Measurements from ENCODE around the gene PPM1H.

Gene PPM1H, protein sequence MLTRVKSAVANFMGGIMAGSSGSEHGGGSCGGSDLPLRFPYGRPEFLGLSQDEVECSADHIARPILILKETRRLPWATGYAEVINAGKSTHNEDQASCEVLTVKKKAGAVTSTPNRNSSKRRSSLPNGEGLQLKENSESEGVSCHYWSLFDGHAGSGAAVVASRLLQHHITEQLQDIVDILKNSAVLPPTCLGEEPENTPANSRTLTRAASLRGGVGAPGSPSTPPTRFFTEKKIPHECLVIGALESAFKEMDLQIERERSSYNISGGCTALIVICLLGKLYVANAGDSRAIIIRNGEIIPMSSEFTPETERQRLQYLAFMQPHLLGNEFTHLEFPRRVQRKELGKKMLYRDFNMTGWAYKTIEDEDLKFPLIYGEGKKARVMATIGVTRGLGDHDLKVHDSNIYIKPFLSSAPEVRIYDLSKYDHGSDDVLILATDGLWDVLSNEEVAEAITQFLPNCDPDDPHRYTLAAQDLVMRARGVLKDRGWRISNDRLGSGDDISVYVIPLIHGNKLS

DNA sequence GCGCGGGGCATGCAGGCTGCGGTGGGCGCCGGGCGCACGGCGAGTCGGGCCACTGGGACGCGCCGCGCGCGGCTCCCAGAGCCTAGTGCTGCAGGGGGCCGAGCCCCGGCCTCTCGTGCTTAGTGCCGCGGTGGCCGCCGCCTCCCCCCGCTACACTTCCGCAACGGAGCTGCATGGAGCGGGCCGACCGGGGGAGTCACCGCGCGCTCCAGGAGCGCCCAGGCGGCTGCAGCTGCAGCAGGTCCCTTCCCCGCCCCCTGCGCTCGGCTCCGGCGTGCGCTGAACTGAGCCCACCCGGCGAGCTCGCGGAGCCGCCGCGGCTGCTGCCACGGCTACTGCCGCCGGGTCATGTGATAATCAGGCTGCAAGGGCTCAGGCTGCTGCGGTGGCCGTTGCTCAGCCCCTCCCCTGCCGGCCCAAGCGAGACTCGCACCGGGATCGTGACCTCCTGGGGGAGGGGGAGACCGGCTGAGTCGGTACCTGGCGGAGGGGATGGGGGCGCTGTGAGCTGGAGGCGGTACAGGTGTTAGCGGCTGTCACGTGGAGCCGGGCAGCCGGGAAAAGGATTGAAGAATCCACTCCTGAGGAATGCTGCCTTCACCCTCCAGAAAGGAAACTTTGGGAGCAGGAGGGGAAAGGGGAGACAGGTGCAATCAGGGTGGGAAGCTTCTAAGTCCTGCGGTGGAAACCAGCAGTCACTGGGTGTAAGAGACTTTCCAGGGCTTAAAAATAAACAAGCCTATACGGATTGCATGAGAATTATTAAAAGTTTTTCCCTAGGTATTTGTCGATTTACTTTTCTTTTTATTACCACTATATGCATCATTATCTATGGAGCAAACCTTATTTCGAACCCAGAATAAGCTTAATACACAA, at the start of gene PPM1H:
PPM1H (minus strand) TSS at position 352 of the 876 bp plus-strand sequence. CDS start 414 bp downstream, outside the sequence.
- TF ChIP-seq, protein P1, sequence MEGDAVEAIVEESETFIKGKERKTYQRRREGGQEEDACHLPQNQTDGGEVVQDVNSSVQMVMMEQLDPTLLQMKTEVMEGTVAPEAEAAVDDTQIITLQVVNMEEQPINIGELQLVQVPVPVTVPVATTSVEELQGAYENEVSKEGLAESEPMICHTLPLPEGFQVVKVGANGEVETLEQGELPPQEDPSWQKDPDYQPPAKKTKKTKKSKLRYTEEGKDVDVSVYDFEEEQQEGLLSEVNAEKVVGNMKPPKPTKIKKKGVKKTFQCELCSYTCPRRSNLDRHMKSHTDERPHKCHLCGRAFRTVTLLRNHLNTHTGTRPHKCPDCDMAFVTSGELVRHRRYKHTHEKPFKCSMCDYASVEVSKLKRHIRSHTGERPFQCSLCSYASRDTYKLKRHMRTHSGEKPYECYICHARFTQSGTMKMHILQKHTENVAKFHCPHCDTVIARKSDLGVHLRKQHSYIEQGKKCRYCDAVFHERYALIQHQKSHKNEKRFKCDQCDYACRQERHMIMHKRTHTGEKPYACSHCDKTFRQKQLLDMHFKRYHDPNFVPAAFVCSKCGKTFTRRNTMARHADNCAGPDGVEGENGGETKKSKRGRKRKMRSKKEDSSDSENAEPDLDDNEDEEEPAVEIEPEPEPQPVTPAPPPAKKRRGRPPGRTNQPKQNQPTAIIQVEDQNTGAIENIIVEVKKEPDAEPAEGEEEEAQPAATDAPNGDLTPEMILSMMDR (IDR thresholded peaks at IDR 0.05; ENCODE audit: borderline replicate concordance, insufficient read depth, low read depth, low read length): peak; percentile 48; the same call in 1 of the 2 replicates
- peak within 1 kb of the TSS; percentile 50 for H3K4me3 ChIP-seq (ENCODE audit: low read depth, low read length)

DNA sequence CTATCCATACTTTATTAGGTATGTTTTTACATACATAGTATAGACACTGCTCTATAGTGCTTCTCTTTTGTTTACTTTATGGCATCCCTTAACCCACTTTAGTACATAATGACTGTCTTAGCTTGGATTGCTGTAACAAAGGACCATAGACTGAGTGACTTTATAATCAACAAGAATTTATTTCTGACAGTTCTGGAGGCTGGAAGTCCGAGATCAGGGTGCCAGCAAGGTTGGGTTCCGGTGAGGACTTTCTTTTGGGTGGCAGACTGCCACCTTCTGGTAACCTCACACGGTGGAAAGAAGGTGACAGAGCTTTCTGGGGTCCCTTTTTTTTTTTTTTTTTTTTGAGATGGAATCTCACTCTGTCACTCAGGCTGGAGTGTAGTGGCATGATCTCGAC, 48.6 kb upstream of the PPM1H start:
- H3K4me3 ChIP-seq (ENCODE audit: low read depth, low read length): no peak overlapping the region
- TF ChIP-seq, protein P1 (IDR thresholded peaks at IDR 0.05; ENCODE audit: borderline replicate concordance, insufficient read depth, low read depth, low read length): no peak

DNA sequence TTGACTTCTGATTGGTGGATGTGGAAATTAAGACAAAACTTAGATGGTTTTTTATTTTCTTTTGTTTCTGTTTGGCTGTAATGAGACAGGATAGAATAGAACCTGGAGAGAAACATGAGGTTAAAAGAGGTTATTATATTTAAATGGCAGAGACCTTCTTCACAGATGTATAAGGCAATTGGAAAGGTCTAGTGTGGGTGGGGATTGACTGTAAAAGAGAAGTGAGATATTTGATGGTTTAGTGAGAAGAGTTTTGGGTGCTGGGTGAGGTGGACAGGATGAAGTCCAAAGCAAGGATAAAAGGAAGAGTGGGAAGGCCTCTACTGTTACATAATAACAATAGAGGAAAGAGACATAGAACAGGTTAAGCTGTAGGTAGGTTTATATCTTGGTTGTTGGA, 43.8 kb upstream of the PPM1H start:
- H3K4me3 ChIP-seq (ENCODE audit: low read depth, low read length): no peak overlapping the region
- TF ChIP-seq, protein P1 (IDR thresholded peaks at IDR 0.05; ENCODE audit: borderline replicate concordance, insufficient read depth, low read depth, low read length): no peak

DNA sequence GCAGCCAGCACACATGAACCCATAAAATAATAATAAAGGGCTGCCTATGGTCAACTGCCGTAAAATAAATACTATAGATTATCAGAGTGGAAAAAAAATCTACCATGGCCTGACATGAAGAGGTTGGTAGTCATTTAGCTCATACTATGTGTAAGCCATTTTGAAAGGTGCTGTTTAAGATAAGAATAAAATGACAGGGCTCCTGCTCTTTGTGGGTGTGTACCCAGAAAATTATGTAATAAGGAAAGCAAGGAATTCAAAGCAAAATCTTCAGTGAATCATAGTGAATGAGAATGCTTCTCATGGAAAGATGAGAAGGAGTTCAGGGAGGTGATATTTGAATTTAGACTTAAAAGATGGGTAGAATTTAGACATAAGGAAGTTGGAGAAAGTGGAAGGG, 42.9 kb upstream of the PPM1H start:
- TF ChIP-seq, protein P1 (IDR thresholded peaks at IDR 0.05; ENCODE audit: borderline replicate concordance, insufficient read depth, low read depth, low read length): no peak
- no peak overlapping the region for H3K4me3 ChIP-seq (ENCODE audit: low read depth, low read length)

DNA sequence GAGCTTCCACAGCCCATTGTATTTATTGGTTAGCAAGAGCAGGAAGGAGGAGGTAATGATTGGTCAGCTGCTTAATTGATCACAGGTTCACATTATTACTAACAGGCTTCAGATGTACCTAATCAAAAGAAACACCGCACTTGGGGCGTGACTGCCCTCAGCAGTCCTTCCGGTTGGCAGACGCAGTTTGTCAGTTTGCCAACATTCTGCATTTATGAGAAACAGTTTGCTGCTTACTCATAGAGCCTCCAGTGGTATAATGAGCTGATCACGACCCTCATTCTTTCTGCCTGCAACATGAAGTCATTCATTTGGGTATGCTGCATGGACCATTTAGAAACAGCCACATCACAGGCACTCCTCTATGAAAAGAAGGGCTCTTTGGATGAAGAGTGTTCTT, 42.5 kb upstream of the PPM1H start:
- TF ChIP-seq, protein P1 (IDR thresholded peaks at IDR 0.05; ENCODE audit: borderline replicate concordance, insufficient read depth, low read depth, low read length): no peak
- H3K4me3 ChIP-seq (ENCODE audit: low read depth, low read length): no peak overlapping the region

DNA sequence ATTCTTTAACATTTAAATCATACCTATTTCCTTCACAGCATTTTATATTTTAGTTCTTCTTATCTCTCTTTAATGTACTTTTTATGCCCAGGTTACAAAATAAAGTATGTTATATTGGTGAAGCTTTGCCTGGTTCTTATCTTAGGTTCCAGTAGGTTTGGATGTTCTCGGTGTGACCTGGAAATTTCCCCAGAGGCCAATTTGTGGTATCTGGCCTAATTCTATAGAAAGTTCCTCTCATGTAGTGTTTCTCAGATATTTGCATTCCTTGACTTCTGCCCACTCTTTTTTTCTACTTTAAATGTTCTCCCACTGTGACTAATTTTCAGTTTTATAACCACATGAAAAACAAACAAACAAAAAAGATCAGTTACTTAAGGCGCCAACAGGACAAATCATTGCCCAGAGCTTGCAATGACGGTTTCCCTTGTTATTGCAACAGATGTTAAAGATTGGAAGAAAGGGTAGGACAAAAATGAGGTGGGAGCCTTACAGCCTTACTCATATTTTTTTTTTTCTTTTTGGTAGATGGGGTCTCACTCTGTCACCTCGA, 41.2 kb upstream of the PPM1H start:
- TF ChIP-seq, protein P1 (IDR thresholded peaks at IDR 0.05; ENCODE audit: borderline replicate concordance, insufficient read depth, low read depth, low read length): no peak

More for the DNA sequence above, 41.2 kb upstream of the PPM1H start:
- H3K4me3 ChIP-seq (ENCODE audit: low read depth, low read length): no peak overlapping the region

Data from GM12875 (cell line).